SW480 (cell line): Measurements from ENCODE around the gene OCEL1.
"Not testable (repeated sequence)": the region's sequence is repeated elsewhere in the genome, so short reads cannot be mapped to it uniquely, and the experiment has no call there.

Experiments used
- DNase-seq: peaks from one replicate; pipeline ENCODE4 v3.0.0-alpha.2; 2016; ENCODE audit warnings: low spot score

OCEL1 gene

GRCh38 chr19:17226002-17226933 lies at the start of gene OCEL1:
Gene OCEL1, plus strand, starts transcription at chr19:17226226. Its CDS starts 22 bp downstream, at chr19:17226248.
- peak; percentile 98 for DNase-seq

- DNase-seq, result no peak
Observed at GRCh38 chr19:17178291-17178690, 47.7 kb upstream of the OCEL1 start.

GRCh38 chr19:17180997-17181702 lies 44.9 kb upstream of the OCEL1 start:
- DNase-seq, result no peak

- no peak for DNase-seq
Observed at GRCh38 chr19:17183271-17183761, 42.7 kb upstream of the OCEL1 start.

GRCh38 chr19:17183858-17184321 lies 42.1 kb upstream of the OCEL1 start:
- no peak for DNase-seq

GRCh38 chr19:17184371-17184841 lies 41.6 kb upstream of the OCEL1 start:
- DNase-seq, result no peak

- DNase-seq, result no peak
Observed at GRCh38 chr19:17185590-17185989, 40.4 kb upstream of the OCEL1 start.

GRCh38 chr19:17191736-17192135 lies 34.3 kb upstream of the OCEL1 start:
- not testable (repeated sequence) for DNase-seq

- no peak for DNase-seq
Observed at GRCh38 chr19:17192751-17193150, 33.3 kb upstream of the OCEL1 start.

- DNase-seq, result no peak
Observed at GRCh38 chr19:17194608-17195007, 31.4 kb upstream of the OCEL1 start.

- DNase-seq, result no peak
Observed at GRCh38 chr19:17195106-17195505, 30.9 kb upstream of the OCEL1 start.

- DNase-seq, result no peak
Observed at GRCh38 chr19:17196610-17197009, 29.4 kb upstream of the OCEL1 start.

- no peak for DNase-seq
Observed at GRCh38 chr19:17197666-17198065, 28.4 kb upstream of the OCEL1 start.

GRCh38 chr19:17200408-17201079 lies 25.5 kb upstream of the OCEL1 start:
- no peak for DNase-seq

GRCh38 chr19:17202249-17202648 lies 23.8 kb upstream of the OCEL1 start:
- DNase-seq, result peak; percentile 53

- DNase-seq, result no peak
Observed at GRCh38 chr19:17202713-17203112, 23.3 kb upstream of the OCEL1 start.

- peak; percentile 34 for DNase-seq
Observed at GRCh38 chr19:17205237-17206140, 20.5 kb upstream of the OCEL1 start.

- no peak for DNase-seq
Observed at GRCh38 chr19:17206736-17207581, 19.1 kb upstream of the OCEL1 start.

GRCh38 chr19:17209126-17210036 lies 16.6 kb upstream of the OCEL1 start:
- DNase-seq, result peak; percentile 63
